COR-L47 (cell line): ENCODE results near the gene SPINT2.

Source experiments
- DNase-seq: peaks from one replicate; lab custom pipeline; 2025; lab: John Stamatoyannopoulos, UW

SPINT2 gene

DNA sequence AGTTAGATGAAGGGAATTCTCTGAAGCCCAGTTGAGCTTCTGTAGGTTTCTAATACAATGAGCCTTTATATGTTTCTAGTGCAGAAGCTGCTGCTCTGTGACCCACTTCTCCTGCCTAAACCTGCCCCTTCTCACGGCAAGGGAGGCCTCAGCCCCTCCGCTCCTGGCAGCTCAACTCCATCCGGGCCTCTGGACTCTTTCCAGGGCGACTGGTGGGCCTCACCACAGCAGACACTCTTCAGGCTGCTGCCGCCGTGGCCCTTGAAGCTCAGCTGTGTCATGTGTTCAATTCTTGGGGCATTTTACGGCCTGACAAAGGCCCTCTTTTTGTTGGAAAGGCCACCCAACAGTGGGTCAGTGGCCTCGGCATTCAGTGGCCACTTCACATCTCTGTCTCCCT lies 29.7 kb downstream of the SPINT2 start:
- no peak for DNase-seq

DNA sequence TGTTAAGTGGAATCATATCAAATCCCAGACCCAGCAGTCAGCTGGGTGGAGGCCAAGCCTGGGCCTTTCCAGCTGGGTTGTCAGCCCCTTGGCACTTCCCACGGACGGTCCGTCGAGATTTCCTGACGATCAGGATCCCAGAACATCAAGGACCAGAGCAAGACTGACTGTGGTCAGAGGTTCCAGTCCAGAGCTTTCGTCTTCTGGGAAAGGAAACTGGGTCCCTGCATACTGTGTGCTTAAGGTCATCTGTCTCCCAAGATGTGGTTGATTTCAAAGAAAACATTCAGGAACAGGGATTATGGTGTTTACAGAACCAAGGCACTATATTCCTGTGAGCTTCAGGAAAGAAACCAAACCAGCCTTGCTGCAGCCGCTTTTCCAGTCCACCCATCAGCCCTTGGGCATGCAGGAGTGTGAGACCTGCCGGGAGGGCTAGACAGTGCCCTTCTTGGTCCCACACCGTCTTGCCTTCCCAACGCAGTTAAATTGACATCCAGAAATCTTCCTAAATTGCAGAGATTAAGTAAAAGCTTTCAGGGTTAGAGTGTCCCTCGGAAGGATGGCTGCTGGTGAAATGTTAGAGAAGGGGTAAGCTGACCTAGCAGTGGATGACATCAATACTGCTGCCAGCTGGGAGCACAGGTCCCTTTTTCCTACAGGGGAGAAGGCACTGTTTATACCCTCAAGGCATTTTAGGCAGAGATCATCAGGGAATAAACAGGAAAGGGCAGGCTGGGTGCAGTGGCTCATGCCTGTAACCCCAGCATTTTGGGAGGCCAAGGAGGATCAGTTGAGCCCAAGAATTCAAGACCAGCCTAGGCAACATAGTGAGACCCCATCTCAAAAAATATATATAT lies 34.7 kb downstream of the SPINT2 start:
- DNase-seq = no peak

DNA sequence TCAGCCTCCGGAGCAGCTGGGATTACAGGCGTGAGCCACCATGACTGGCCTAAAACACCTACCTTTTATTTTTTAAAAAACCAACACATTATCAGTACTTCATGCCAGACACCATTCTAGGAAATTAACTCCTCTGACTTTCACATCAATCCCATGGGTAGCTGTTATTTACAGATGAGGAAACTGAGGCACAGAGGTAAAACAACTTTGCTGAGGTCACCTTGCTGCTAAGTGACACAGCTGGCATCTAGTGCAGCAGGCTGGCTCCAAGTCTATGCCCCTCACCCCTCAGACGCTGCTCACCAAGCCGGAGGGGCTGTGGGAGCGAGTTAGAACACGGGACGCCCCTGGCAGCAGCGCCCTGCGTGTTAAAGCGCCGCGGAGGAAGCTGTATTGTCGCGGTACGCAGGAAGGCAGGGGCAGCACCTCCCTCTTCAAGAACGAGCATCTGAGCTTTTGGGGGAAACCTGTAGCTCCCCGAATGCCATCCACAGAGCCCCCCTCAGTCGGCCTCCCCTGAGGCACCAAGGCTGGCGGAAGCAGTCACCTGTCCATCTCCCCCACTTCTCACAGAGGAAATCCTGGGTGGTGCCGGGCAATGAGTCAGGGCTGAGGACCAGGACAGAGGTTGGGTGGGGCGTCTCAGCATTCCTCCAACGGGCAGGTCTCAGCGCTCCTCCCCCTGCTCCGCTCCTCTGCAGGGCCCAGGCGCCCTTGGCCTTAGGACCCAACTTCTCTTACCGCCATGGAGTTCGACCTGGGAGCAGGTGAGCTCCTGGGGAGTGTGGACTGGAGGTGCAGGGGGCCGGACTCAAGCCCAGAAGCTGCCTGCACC lies 39.4 kb downstream of the SPINT2 start, which contains the start of gene C19orf33:
Gene C19orf33, plus strand, starts transcription at position 735 of the 835 bp plus-strand sequence. Its CDS starts 11 bp downstream, at position 746.
- no peak for DNase-seq

DNA sequence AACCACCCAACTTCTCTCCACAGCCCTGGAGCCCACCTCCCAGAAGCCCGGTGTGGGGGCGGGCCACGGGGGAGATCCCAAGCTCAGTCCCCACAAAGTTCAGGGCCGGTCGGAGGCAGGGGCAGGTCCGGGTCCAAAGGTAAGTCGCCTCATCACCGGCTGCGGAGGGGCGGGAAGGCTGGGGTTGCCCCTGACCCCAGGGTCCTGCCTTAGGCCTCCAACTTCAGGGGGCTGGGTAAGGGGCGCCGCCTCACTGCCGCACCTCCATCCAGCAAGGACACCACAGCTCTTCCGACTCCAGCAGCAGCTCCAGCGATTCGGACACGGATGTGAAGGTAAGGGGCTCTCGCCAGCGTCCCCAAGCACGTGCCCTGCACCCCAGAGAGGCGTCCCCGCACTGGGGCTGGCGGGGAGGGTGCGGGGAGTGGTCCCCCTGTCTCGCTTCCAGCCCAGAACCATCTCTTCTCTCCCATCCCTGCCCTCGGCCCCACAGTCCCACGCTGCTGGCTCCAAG lies 40.0 kb downstream of the SPINT2 start:
- no peak for DNase-seq

DNA sequence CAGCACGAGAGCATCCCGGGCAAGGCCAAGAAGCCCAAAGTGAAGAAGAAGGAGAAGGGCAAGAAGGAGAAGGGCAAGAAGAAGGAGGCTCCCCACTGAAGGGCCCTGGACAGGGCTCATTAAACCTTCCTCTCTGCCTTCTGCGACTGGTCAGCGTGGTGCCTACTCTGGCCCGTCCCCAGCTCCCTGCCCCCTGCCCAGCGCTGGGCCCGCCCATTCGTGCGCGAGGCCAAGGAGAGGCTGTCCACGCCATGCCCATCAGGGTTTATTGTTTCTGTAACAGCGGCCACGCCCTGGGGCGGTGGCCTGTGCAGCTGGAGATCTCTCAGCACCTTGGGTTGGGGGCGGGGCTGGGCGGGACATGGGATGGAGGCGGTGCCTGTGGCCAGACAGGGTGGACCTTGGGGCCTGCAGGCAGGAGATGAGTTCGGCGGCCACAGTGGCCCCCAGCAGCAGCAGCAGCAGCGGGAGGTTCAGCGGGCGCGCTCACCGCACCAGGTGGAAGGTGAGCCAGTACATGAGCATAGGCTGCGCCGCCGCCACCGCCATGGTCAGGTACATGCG lies 40.6 kb downstream of the SPINT2 start:
- peak; percentile 88 for DNase-seq

DNA sequence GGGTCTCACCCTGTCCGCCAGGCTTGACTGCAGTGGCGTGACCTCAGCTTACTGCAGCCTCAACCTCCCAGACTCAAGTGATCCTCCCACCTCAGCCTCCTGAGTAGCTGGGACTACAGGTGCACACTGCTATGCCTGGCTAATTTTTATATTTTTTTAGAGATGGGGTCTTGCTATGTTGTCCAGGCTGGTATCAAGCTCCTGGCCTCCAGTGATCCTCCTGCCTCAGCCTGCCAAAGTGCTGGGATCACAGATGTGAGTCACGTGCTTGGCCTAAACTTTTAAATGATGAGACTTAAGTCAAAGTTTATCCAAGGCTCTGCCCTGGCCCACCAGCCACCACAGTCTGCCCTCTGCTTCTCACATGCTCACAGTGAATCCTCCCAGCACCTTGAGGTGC lies 41.9 kb downstream of the SPINT2 start:
- DNase-seq = no peak

DNA sequence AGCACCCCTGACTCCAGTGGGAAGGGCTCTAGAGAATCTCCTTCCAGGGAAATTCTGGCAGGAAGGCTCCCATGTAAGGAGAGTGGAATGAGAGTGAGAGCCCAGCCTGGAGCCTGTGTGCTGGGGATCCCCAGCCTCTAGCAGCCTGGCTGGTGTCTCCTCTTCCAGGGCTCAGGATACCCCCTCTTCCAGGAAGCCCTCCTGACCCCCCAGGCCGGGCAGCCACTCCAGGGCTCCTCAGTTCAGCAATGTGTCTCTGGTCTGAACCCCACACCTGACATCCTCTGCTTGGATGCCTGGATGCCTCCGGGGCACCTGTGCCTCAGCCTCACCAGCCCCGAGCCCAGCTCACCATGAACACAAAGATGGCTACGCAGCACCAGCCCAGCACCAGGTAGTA lies 42.7 kb downstream of the SPINT2 start:
- DNase-seq = no peak

DNA sequence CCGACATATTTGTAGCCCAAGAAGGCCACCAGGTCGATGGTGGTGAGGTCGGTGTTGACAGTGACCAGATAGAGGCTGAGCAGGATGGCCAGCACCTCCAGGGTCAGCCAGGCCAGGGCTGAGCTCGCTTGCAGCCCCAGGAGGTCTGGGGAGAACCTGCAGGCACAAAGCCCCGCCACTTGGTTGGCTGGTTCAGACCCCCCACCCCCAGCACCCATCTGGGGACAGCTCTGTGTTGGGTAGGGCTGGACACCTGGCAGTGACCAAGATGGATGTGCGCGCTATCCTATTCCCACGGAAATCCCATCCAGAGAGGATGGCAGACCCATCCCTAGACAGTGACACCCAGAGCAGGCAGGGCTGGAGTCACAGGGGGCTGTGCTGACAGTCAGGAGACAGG lies 43.2 kb downstream of the SPINT2 start:
- DNase-seq = no peak

DNA sequence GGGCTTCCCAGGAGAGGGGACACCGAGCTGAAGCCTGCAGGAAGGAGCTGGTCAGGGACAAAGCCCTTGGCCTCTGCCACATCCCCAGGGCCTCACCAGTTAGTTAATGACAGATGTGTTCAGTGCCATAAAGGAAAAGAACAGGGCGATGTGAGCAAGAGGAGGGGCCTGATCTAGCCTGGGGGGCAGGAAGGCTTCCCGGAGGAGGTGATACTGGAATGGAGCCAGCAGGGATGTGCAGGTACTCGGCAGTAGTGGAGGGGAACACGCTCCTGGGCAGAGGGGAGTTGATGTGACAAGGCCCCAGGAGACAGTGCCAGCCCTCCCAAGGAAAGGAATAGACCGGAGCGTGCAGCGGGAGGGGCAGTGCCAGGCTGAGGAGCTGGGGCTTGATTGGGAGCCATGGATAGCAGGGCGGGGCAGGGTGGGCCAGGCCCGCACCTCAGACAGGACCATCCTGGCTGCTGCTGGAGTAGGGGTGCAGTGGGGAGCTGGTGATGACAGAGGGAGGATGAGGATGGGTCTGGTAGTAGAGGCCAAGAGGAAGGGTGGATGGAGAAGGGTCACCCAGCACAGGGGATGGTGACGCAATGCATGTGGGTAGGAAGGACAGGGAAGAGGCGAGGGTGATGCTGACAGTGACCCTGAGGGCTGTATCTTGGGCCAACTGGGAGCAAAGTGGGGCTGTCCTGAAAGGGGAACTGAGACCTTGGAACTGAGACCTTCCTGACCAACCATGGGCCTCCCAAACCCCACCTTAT lies 43.8 kb downstream of the SPINT2 start:
- DNase-seq = no peak

DNA sequence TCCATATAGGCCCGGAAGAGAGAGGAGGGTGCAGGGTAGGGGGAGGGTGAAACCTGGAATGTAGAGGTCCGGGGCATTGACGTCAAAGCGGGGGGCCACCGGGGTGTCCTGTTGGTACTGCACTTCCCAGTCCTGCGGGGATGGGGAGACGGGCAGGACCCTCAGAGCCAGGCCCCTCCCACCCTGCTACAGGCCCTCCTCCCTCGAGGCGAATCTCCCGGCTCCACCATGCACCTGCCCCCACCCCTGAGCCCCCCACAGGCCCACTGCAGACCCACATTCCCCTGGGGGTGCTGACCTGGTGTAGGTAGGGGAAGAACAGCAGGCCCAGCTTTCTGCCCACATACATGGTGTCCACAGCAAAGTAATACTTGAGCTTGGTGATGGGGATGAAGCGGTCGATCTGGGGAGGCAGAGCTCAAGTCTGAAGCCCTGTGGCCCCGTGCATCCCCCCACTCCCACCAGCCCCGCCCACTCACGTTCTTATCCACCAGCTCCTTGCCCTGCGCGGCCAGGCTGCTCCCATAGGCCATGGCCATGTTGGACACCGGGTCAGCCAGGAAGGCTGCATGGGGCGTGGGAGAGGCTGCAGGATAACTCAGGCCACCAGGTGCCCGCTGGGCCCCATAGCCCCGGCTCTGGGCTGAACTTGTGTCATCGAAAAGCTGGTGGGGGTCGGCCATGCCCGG lies 44.7 kb downstream of the SPINT2 start:
- DNase-seq = no peak

DNA sequence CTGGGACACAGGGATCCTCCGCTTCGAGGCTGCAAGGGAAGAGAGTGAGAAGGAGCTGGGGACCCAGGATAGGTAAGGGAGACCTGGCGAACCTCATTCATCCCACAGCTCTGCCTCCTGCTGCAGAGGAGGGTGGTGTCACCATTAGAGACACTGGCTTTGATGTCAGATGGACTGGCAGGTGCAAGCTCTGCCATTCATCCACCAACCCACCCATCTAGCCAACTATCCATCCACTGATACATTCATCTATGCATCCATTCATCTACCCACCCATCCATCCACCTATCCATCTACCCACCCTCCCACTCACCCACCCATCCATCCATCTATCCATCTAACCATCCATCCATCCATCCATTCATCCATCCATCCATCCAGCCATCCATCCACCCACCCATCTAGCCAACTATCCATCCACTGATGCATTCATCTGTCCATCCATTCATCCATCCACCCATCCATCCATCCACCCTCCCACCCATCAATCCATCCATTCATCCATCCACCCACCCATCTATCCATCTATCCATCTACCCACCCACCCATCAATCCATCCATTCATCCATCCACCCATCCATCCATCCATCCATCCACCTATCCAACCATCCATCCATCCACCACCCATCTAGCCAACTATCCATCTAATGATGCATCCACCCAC lies 45.4 kb downstream of the SPINT2 start:
- no peak for DNase-seq

DNA sequence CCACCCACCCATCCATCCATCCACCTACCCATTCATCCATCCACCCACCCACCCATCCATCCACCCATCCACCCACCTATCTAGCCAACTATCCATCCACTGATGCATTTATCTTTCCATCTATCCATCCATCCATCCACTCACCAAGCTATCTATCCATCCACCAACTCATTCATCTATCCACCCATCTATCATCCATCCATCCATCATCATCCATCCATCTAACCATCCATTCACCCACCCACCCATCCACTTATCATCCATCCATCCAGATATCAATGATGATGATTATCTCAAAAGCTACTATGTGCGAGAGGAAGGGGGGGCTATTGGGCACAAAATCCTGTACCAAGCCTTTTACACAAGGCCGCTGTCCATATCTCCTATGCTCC lies 45.9 kb downstream of the SPINT2 start:
- no peak for DNase-seq

DNA sequence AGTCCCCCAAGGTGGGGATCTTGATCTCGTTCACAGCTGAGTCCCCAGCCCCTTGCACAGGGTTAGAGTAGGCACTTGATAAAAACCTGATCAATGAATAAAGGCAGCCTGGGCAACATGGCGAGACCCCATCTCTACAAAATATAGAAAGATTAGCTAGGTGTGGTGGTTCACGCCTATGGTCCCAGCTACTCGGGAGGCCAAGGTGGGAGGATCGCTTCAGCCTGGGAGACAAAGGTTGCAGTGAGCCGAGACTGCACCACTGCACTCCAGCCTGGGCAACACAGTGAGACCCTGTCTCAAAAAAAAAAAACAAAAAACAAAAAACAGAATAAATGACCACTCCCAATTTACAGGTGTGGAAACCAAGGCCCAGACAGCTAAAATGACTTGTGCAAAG lies 46.6 kb downstream of the SPINT2 start:
- DNase-seq = no peak

DNA sequence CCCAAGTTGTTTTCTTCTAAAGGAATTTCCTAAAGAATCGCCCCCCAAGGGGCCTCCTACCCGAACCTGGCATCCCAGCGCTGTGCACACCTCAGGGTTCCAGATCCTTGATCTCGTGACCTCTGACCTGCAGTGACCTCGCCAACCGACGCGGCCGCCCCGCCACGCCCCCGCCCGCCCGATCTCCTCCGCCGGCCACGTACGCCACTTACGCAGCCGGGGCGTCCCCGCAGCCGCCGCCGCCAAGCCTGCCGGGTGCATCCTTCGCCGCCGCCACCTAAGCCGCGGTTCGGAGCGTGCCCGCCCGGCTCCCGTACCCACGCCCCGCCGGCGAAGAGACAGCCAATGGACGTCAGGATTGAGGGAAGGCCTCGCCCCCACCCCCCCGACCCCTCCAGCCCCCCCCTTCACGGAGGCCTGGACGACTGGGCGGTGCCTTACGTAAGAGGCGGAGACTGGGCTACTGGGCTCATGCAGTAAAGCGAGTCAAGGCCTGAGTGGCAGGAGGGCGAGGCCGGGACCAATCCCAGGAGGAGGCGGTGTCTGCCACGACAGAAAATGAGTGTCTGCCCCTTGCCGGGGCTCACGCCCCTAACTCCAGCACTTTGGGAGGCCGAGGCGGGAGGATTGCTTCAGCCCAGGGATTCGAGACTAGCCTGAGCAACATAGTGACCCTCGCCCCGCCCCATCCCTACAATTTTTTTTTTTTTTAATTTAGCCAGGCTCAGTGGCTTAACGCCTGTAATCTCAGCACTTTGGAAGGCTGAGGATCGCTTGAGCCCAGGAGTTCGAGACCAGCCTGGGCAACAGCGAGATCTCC lies 51.5 kb downstream of the SPINT2 start, which contains the start of gene YIF1B:
Gene YIF1B, minus strand, starts transcription at position 291 of the 820 bp plus-strand sequence. Its CDS starts 30 bp downstream, at position 261.
- DNase-seq = peak; percentile 95

DNA sequence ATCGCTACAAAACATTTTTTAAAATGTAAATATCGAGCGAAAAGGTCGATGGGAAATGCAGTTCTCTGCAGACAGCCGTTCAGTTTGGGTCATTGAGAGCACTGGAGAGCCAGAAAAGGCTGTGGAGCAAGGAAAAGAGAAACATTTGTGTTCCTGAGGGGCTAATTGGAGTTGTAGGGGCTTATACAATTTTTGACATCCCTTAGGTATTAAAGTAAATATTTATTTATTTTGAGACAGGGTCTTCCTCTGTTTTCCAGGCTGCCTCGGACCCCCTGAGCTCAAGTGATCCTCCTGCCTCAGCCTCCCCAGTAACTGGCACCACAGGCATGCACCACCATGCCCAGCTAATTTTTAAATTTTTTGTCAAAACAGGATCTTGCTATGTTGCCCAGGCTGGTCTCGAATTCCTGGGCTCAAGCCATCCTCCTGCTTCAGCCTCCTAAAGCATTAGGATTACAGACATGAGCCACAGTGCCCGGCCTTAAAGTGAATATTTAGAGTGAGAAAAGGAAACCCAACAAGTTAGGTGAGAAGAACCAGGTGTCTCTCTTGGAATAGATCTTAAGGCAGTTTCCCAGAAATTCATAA lies 52.2 kb downstream of the SPINT2 start:
- DNase-seq = no peak

DNA sequence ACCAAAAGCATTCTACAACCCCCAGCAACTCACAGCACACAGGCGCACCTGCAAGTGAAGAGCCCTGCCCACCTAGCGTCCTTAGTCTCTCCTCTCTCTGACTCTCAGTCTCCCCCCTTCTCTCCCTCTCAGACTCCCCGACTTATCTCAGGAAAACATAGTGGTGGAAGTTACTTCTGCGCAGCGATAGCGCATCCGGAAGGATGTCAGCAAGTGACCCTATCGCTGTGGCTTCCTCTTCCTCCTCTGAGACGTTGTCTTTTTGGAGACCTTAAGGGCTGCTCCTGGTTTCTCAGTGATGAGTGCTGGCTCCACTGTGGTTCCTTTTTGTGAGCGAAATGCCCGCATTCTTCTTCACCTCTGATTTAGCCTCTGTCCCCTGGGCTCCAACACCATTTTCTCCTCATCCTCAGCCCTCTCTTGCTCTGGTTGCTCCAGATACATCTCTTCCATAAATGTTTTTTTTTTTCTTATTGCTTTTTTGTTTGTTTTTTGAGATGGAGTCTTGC lies 52.8 kb downstream of the SPINT2 start:
- no peak for DNase-seq

DNA sequence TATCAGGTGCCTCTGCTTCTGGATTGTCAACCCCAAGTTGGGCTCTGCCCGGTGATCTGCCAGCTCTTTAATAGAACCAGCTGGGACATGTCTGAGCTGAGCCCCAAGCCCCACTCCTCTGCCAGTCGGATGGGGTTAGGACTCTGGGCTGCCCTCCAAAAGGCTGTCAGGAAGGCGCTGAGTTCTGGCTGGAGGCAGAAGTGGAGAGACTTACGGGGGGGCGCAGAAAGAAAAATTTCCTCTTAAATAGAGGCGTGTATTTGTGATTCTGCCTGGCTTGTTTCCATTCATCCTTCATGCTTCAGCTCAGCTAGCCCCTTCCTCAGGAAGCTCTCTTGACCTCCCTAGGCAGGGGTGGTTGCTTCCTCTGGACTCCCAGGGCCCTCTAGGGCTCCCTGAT lies 54.3 kb downstream of the SPINT2 start:
- no peak for DNase-seq

DNA sequence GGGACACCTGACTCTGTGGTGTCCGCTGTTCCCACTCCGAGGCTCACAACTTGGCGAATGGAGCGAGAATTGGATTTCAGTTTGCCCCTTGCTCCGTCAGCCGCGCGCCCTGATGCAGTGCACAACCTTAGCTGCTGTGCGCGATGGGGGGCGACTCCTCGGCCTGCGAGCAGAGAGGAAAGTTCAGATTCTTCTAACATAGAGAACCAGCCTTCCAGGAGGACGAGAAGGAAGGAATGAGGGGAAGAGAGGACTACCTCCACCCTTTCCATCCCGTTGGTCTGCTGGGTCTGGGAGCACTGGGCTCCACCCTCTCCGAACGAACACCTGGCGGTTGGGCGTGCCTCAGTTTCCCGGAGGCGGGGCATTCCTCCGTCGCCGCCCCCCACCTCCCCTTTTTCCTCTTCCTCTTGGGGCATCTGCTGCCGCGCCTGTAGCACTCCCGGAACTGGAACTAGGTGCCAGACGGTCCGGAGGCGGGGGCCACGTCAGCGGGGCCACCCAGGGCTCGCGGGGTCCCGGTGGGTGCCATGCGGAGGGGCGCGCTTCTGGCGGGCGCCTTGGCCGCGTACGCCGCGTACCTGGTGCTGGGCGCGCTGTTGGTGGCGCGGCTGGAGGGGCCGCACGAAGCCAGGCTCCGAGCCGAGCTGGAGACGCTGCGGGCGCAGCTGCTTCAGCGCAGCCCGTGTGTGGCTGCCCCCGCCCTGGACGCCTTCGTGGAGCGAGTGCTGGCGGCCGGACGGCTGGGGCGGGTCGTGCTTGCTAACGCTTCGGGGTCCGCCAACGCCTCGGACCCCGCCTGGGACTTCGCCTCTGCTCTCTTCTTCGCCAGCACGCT lies 55.3 kb downstream of the SPINT2 start, which contains the start of gene KCNK6:
Gene KCNK6, plus strand, starts transcription at position 425 of the 838 bp plus-strand sequence. Its CDS starts 106 bp downstream, at position 531.
- no peak for DNase-seq
